Epidermal melanocyte (primary cell): Measurements from ENCODE around the gene PLSCR3.

Source experiments
- DNase-seq: peaks from one replicate; pipeline ENCODE4 v3.0.0; 2011; ENCODE audit warnings: low spot score; ENCODE audit not compliant: insufficient read length

The PLSCR3 gene

GRCh38 chr17:7407082-7407481, 12.8 kb upstream of the PLSCR3 start:
- DNase-seq, result no peak

GRCh38 chr17:7406235-7406825, 12.0 kb upstream of the PLSCR3 start:
- DNase-seq, result no peak

GRCh38 chr17:7405350-7406234, 11.3 kb upstream of the PLSCR3 start:
- DNase-seq, result no peak

GRCh38 chr17:7404737-7405349, 10.5 kb upstream of the PLSCR3 start:
- DNase-seq, result peak; percentile 79

- DNase-seq, result peak; percentile 98
These were observed 9.8 kb upstream of the PLSCR3 start, which contains the start of gene TMEM256 for GRCh38 chr17:7403977-7404736. Gene TMEM256, minus strand, starts transcription at chr17:7404097. Its CDS starts 13 bp downstream, at chr17:7404084.

- DNase-seq, result peak; percentile 74
These were observed 9.3 kb upstream of the PLSCR3 start for GRCh38 chr17:7403727-7403976.

GRCh38 chr17:7403043-7403726, 8.9 kb upstream of the PLSCR3 start:
- no peak for DNase-seq

GRCh38 chr17:7398612-7399011, 4.3 kb upstream of the PLSCR3 start:
- DNase-seq, result no peak

- no peak for DNase-seq
These were observed 1.8 kb upstream of the PLSCR3 start for GRCh38 chr17:7396147-7396546.

- DNase-seq, result no peak
These were observed 493 bp downstream of the PLSCR3 start for GRCh38 chr17:7393613-7394451.

GRCh38 chr17:7392696-7393612, 1.4 kb downstream of the PLSCR3 start:
- no peak for DNase-seq

GRCh38 chr17:7391307-7391706, 3.0 kb downstream of the PLSCR3 start:
- DNase-seq, result no peak

- DNase-seq, result no peak
These were observed 4.1 kb downstream of the PLSCR3 start for GRCh38 chr17:7389924-7390910.

GRCh38 chr17:7388856-7389255, 5.5 kb downstream of the PLSCR3 start:
- DNase-seq, result no peak

- no peak for DNase-seq
These were observed 9.7 kb downstream of the PLSCR3 start for GRCh38 chr17:7384489-7385081.

GRCh38 chr17:7383742-7384488, 10.4 kb downstream of the PLSCR3 start:
- no peak for DNase-seq

GRCh38 chr17:7383371-7383741, 11.0 kb downstream of the PLSCR3 start:
- no peak for DNase-seq
